Panc1 (cell line): ENCODE results near the gene ZNF366.

Experiments used
- POLR2AphosphoS5 ChIP-seq: IDR thresholded peaks from 2 replicates; pipeline ENCODE4 v1.6.1; 2012; ENCODE audit warnings: mild to moderate bottlenecking, low read depth, low read length, moderate library complexity
- TCF7L2 ChIP-seq: IDR thresholded peaks from 2 replicates; pipeline ENCODE4 v1.6.1; 2011; ENCODE audit warnings: mild to moderate bottlenecking, low read depth, low read length, inconsistent platforms
- TF ChIP-seq, protein P1 (sequence below): fragments of 450-650 bp; IDR thresholded peaks from 2 replicates; pipeline ENCODE4 v1.5.1; 2017; ENCODE audit warnings: mild to moderate bottlenecking
- TF ChIP-seq, protein P2 (sequence below), 2 experiments: IDR thresholded peaks; 2 replicates each; pipeline ENCODE4 v1.6.1; 2011 to 2012; ENCODE audit warnings: low read depth in 2 of 2, control low read depth in 1 of 2, low read length in 1 of 2, mild to moderate bottlenecking in 1 of 2, moderate library complexity in 1 of 2; ENCODE audit not compliant: insufficient read depth in 1 of 2

GRCh38 chr5:72512593-72512860 is 5.3 kb upstream of the ZNF366 start:
- TF ChIP-seq, protein P1, sequence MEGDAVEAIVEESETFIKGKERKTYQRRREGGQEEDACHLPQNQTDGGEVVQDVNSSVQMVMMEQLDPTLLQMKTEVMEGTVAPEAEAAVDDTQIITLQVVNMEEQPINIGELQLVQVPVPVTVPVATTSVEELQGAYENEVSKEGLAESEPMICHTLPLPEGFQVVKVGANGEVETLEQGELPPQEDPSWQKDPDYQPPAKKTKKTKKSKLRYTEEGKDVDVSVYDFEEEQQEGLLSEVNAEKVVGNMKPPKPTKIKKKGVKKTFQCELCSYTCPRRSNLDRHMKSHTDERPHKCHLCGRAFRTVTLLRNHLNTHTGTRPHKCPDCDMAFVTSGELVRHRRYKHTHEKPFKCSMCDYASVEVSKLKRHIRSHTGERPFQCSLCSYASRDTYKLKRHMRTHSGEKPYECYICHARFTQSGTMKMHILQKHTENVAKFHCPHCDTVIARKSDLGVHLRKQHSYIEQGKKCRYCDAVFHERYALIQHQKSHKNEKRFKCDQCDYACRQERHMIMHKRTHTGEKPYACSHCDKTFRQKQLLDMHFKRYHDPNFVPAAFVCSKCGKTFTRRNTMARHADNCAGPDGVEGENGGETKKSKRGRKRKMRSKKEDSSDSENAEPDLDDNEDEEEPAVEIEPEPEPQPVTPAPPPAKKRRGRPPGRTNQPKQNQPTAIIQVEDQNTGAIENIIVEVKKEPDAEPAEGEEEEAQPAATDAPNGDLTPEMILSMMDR: no peak
- TF ChIP-seq, protein P2, sequence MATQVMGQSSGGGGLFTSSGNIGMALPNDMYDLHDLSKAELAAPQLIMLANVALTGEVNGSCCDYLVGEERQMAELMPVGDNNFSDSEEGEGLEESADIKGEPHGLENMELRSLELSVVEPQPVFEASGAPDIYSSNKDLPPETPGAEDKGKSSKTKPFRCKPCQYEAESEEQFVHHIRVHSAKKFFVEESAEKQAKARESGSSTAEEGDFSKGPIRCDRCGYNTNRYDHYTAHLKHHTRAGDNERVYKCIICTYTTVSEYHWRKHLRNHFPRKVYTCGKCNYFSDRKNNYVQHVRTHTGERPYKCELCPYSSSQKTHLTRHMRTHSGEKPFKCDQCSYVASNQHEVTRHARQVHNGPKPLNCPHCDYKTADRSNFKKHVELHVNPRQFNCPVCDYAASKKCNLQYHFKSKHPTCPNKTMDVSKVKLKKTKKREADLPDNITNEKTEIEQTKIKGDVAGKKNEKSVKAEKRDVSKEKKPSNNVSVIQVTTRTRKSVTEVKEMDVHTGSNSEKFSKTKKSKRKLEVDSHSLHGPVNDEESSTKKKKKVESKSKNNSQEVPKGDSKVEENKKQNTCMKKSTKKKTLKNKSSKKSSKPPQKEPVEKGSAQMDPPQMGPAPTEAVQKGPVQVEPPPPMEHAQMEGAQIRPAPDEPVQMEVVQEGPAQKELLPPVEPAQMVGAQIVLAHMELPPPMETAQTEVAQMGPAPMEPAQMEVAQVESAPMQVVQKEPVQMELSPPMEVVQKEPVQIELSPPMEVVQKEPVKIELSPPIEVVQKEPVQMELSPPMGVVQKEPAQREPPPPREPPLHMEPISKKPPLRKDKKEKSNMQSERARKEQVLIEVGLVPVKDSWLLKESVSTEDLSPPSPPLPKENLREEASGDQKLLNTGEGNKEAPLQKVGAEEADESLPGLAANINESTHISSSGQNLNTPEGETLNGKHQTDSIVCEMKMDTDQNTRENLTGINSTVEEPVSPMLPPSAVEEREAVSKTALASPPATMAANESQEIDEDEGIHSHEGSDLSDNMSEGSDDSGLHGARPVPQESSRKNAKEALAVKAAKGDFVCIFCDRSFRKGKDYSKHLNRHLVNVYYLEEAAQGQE (IDR thresholded peaks at IDR 0.05; ENCODE audit: insufficient read depth in 1 of 2, low read depth in 2 of 2, low read length in 1 of 2): no peak
- TF ChIP-seq POLR2AphosphoS5 (no peak), TCF7L2 (no peak)
